B cell (primary cell): ENCODE results near the gene CHD9NB. TPM values are rescaled to one million over a fixed set of nuclear protein-coding genes. Genes with fewer than 3 reads are reported as not detected.

Source experiments
- ATAC-seq: fragments of 200-7000 bp; cut with Tn5 transposase; one replicate; pipeline ENCODE4 v1.10.0; 2021; ENCODE audit warnings: low read depth, mild to moderate bottlenecking, moderate number of reproducible peaks, moderate library complexity
- CTCF ChIA-PET: fragments of 350-600 bp; sonication (Branson Sonifier 250); formaldehyde crosslinking; loops from one replicate; lab custom pipeline; 2021; ENCODE audit warnings: antibody characterized with exemption, inconsistent platforms; lab: Charles Lee
- POLR2A ChIA-PET: fragments of 350-600 bp; sonication (Branson Sonifier 250); formaldehyde crosslinking; loops from one replicate; lab custom pipeline; 2021; ENCODE audit warnings: antibody characterized with exemption; lab: Charles Lee
- DNase-seq: peaks from one replicate; pipeline ENCODE4 v3.0.0; 2013
- H2AFZ ChIP-seq: 2 replicates; pipeline ENCODE4 v1.6.1; 2012; ENCODE audit warnings: mild to moderate bottlenecking, low read depth, low read length; ENCODE audit not compliant: insufficient read depth, poor library complexity, severe bottlenecking
- H3K27ac ChIP-seq, 2 donors: 1 replicate in 1 of 2; 2 replicates in 1 of 2; pipeline ENCODE4 v1.5.1; 2012 to 2013; ENCODE audit warnings: low read length in 2 of 2, mild to moderate bottlenecking in 2 of 2, moderate library complexity in 1 of 2
- H3K27me3 ChIP-seq, 4 experiments: fragments of 200-600 bp in 1 of 4; sonication (generic) in 1 of 4; replicated peaks in 1 of 4; 1 replicate in 2 of 4; 2 replicates in 2 of 4; pipeline versions ENCODE4 v1.6.1 to v1.7.0; 2013 to 2016; ENCODE audit warnings: low read length in 3 of 4, mild to moderate bottlenecking in 2 of 4, mixed read lengths in 1 of 4, moderate library complexity in 1 of 4; ENCODE audit not compliant: insufficient read depth in 4 of 4, control insufficient read depth in 3 of 4; ENCODE audit errors: control extremely low read depth in 1 of 4
- H3K36me3 ChIP-seq, 2 experiments: replicated peaks in 1 of 2; 1 replicate in 1 of 2; 2 replicates in 1 of 2; pipeline versions ENCODE4 v1.6.1 to v1.7.1; 2013; ENCODE audit warnings: low read length in 1 of 2; ENCODE audit not compliant: insufficient read depth in 2 of 2, control insufficient read depth in 1 of 2; ENCODE audit errors: control extremely low read depth in 1 of 2, extremely low read depth in 1 of 2
- H3K4me1 ChIP-seq, 2 donors: fragments of 200-600 bp in 1 of 2; sonication (generic) in 1 of 2; 1 replicate in 1 of 2; 2 replicates in 1 of 2; pipeline versions ENCODE4 v1.5.1 to v1.6.1; 2013 to 2017; ENCODE audit warnings: low read length in 2 of 2; ENCODE audit not compliant: control insufficient read depth in 2 of 2, insufficient read depth in 2 of 2
- H3K4me2 ChIP-seq: replicated peaks from 2 replicates; pipeline ENCODE3; 2012; ENCODE audit warnings: mild to moderate bottlenecking, low read depth, low read length; ENCODE audit not compliant: poor library complexity, severe bottlenecking
- H3K4me3 ChIP-seq, 5 experiments: fragments of 200-600 bp in 1 of 5; sonication (generic) in 1 of 5; 1 replicate in 3 of 5; 2 replicates in 2 of 5; pipeline versions ENCODE4 v1.5.1 to v1.7.0; 2011 to 2016; ENCODE audit warnings: low read length in 4 of 5, mild to moderate bottlenecking in 4 of 5, low read depth in 2 of 5, control low read depth in 1 of 5, moderate library complexity in 1 of 5; ENCODE audit not compliant: insufficient read depth in 1 of 5; ENCODE audit errors: control extremely low read depth in 1 of 5, extremely low read depth in 1 of 5
- H3K79me2 ChIP-seq: fragments of 200-600 bp; sonication (generic); one replicate; pipeline ENCODE4 v1.6.0; 2016; ENCODE audit warnings: low read length; ENCODE audit not compliant: control insufficient read depth, insufficient read depth
- H3K9ac ChIP-seq: fragments of 200-600 bp; sonication (generic); 2 replicates; pipeline ENCODE4 v1.6.1; 2017; ENCODE audit warnings: mild to moderate bottlenecking, low read length, moderate library complexity
- H3K9me3 ChIP-seq, 3 donors: one replicate each; pipeline versions ENCODE4 v1.6.1 to v1.7.1; 2013; ENCODE audit warnings: low read length in 2 of 3; ENCODE audit not compliant: control insufficient read depth in 2 of 3, insufficient read depth in 1 of 3; ENCODE audit errors: control extremely low read depth in 1 of 3
- H4K20me1 ChIP-seq: 2 replicates; pipeline ENCODE4 v1.6.0; 2012; ENCODE audit warnings: mild to moderate bottlenecking, low read length; ENCODE audit not compliant: insufficient read depth, control insufficient read depth, poor library complexity, severe bottlenecking
- H3K27ac Mint-ChIP-seq: one replicate; pipeline ENCODE4 v1.8.0; 2021; ENCODE audit warnings: mixed read lengths
- H3K27me3 Mint-ChIP-seq: one replicate; pipeline ENCODE4 v1.8.0; 2021; ENCODE audit warnings: mixed read lengths
- H3K4me1 Mint-ChIP-seq: one replicate; pipeline ENCODE4 v1.8.0; 2021; ENCODE audit warnings: mixed read lengths
- H3K4me3 Mint-ChIP-seq: one replicate; pipeline ENCODE4 v1.8.0; 2021; ENCODE audit warnings: mixed read lengths
- H3K9me3 Mint-ChIP-seq: one replicate; pipeline ENCODE4 v1.8.0; 2022; ENCODE audit warnings: mixed read lengths; ENCODE audit not compliant: insufficient read depth
- CTCF ChIP-seq: fragments of 200-600 bp; IDR thresholded peaks from one replicate; pipeline ENCODE4 v1.8.0; 2022; ENCODE audit warnings: antibody characterized with exemption, mild to moderate bottlenecking
- EZH2 ChIP-seq: IDR thresholded peaks from 2 replicates; pipeline ENCODE4 v1.6.1; 2012; ENCODE audit warnings: borderline replicate concordance, low read depth, mild to moderate bottlenecking, moderate library complexity, low read length; ENCODE audit not compliant: insufficient read depth, poor library complexity, severe bottlenecking
- WGBS: methylation state at CpG from one replicate; pipeline ENCODE4 v1.1.5; 2013; ENCODE audit warnings: missing lambda C conversion rate; ENCODE audit not compliant: insufficient coverage; 5-methylcytosine and 5-hydroxymethylcytosine counted together
- intact Hi-C: fragments of 100-400 bp; cut with micrococcal nuclease; formaldehyde crosslinking; loops from one replicate; pipeline ENCODE4 v1.10.0; 2022
- polyA minus RNA-seq: library from RNA; depleted of rRNA, polyadenylated mRNA; stranded (reverse); fragments of >200 nt; gene quantifications from 2 replicates; pipeline ENCODE4 v1.2.3, GENCODE V29; 2012
- polyA plus RNA-seq: library from polyadenylated mRNA; depleted of rRNA; stranded (reverse); fragments of >200 nt; gene quantifications from 2 replicates; pipeline ENCODE4 v1.2.3, GENCODE V29; 2012
- total RNA-seq, 2 donors: library from RNA; stranded (reverse); fragments of 120-200 nt in 1 of 2; gene quantifications; 1 replicate in 1 of 2; 2 replicates in 1 of 2; pipeline versions ENCODE4 v1.2.3 to v1.2.4, GENCODE V29; 2013 to 2022

Gene CHD9NB
- total RNA-seq (not detected in 2 replicates), polyA plus RNA-seq (not detected in 2 replicates), polyA minus RNA-seq (not detected in 2 replicates)
- 0.09 TPM for total RNA-seq (2013)

- H3K79me2 ChIP-seq = peaks cover 34% of the 10 kb centered on the region
- peak within 1 kb of the TSS; percentile 16 for H2AFZ ChIP-seq
- no peak within 1 kb of the TSS for H3K27ac Mint-ChIP-seq
- H3K36me3 ChIP-seq = no peaks in the 10 kb centered on the region
- CTCF ChIA-PET = interaction anchor here (0.7 to 4.5 kb wide), 6 partner anchors 12 to 168 kb away, joined by 3 to 111 read pairs (median 26); no protein-coding TSS in a partner anchor
- no peak within 1 kb of the TSS for H3K4me3 ChIP-seq
- no peaks in the 10 kb centered on the region for H3K27me3 ChIP-seq
- H3K9me3 ChIP-seq = no peaks in the 10 kb centered on the region
- POLR2A ChIA-PET = interaction anchor here (1.3 kb wide), 1 partner anchor 651 kb away, joined by 3 read pairs; the partner anchor contains the start of gene FTO
- WGBS = no CpG with 5 or more reads among the region's 2 CpGs
- ATAC-seq (no peak), DNase-seq (no peak)
- H3K9ac ChIP-seq = no peak within 1 kb of the TSS
- no peak within 1 kb of the TSS for H3K27ac ChIP-seq
- H3K27me3 Mint-ChIP-seq = no peaks in the 10 kb centered on the region
- H3K4me2 ChIP-seq = no peak within 1 kb of the TSS
- peak within 1 kb of the TSS; percentile 60 for H3K4me3 Mint-ChIP-seq
- intact Hi-C loops = no loop called here
- peaks cover 18 to 32% of the 10 kb centered on the region in 2 donors for H3K4me1 ChIP-seq
- H3K4me1 Mint-ChIP-seq = peaks cover 22% of the 10 kb centered on the region
- H3K9me3 Mint-ChIP-seq = no peaks in the 10 kb centered on the region
- no peak for TF ChIP-seq CTCF
- TF ChIP-seq EZH2 = no peak
- H4K20me1 ChIP-seq = no peaks in the 10 kb centered on the region
Observed at GRCh38 chr16:53052519-53053501, at the start of gene CHD9NB. CHD9NB (minus strand) TSS chr16:53052897; CDS start chr16:53044158, 8,739 bp downstream.
